ENCODE data around the gene TBRG4.

TBRG4 gene

DNA sequence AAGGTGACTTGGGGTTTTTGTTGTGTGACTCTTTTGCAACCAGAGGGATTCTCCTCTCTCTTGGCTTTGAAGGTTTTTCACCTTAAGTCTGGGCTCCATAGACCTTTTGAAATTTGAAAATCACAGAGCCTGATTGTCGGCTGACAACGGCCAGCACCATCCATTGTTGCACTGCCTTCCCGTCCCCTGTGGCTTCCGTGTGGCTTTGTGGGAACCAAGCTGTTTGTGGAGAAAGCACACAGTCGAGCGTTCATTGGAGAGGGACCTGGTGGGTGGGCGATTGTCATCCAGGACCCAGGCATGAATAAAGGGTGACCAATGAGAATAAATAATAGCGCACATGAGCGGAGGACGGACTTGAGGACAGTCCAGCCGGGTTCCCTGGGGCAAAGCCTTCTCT lies 38.7 kb upstream of the TBRG4 start:
- TF ChIP-seq ZFX (IDR thresholded peaks at IDR 0.05): no peak
- TF ChIP-seq, protein P1, sequence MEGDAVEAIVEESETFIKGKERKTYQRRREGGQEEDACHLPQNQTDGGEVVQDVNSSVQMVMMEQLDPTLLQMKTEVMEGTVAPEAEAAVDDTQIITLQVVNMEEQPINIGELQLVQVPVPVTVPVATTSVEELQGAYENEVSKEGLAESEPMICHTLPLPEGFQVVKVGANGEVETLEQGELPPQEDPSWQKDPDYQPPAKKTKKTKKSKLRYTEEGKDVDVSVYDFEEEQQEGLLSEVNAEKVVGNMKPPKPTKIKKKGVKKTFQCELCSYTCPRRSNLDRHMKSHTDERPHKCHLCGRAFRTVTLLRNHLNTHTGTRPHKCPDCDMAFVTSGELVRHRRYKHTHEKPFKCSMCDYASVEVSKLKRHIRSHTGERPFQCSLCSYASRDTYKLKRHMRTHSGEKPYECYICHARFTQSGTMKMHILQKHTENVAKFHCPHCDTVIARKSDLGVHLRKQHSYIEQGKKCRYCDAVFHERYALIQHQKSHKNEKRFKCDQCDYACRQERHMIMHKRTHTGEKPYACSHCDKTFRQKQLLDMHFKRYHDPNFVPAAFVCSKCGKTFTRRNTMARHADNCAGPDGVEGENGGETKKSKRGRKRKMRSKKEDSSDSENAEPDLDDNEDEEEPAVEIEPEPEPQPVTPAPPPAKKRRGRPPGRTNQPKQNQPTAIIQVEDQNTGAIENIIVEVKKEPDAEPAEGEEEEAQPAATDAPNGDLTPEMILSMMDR (conservative IDR thresholded peaks at IDR 0.05): no peak
- H3K27ac ChIP-seq: no peak overlapping the region

DNA sequence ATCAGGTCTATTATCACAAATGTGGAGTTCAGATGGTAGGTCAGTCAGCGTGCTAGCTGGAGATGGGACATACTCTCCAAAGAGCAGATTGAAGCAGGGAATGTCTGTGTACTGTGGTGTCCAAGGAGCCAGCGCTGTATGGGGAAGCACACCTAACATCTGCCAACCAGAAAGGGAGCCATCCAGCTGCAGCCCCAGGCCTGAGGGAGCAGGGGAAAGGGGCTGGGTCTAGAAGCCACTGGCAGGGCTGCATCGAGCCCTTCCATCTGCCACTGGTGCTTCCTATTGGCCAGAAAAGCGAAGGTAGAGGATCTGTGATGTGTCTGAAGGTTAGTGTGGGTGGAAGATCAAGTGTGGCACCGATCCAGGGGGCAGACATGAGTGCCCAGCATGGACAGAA lies 38.1 kb upstream of the TBRG4 start:
- no peak for TF ChIP-seq ZFX (IDR thresholded peaks at IDR 0.05)
- TF ChIP-seq, protein P1 (conservative IDR thresholded peaks at IDR 0.05): no peak
- no peak overlapping the region for H3K27ac ChIP-seq

DNA sequence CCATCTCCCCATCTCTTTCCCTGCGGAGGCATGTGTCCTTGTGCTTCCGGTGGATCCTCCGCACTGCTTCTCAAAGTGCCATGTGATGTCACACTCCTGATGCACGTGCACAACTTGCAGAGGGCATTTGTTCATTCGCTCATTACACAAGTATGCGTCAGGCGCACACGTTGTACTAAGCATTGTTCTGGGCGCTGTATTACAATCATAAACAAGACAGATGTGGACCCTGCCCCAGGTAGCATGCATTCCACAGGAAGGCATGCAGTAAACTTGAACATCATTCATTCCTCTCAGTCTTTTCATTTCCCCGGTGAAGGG lies 37.1 kb upstream of the TBRG4 start:
- TF ChIP-seq, protein P1 (conservative IDR thresholded peaks at IDR 0.05): no peak
- no peak for TF ChIP-seq ZFX (IDR thresholded peaks at IDR 0.05)
- no peak overlapping the region for H3K27ac ChIP-seq

DNA sequence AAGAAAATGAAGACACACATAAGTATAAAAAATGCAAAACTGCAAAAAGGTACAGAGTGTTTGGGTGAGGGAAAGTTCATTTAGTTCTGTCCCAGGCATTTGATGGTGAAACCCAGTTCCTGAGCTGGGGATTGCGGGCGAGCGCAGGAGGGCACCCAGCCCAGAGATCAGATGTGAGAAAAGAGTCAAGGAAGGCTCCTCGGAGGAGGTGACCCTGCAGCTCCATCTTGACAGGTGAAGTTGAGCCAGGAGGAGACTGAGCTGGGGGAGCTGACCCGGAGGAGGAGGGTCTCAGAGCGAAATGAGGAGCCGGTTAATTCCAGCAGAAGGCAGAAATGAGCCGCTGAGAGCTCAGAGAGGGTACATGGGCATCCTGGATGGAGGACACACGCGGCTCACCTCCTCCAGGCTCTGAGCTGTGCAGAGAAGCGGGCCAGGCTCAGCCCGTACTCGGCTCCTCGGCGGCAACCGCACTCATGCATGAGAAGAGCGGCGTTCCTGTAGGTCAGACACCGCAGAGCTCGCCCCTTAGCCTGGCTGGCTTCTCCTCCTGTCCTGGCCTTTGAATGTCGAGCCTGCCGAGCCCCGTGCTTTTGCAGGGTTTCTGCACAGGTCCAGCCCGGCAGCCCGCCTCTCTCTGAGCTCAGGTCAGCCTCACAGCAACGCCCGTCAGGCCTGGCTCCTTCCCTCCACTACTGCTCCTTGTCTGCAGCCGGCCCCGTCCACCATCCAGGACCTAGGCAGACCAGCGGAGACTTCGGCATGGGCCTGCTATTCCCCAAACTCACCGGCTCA lies 36.6 kb upstream of the TBRG4 start:
- TF ChIP-seq, protein P1 (conservative IDR thresholded peaks at IDR 0.05): no peak
- TF ChIP-seq ZFX (IDR thresholded peaks at IDR 0.05): no peak
- H3K27ac ChIP-seq: no peak overlapping the region

DNA sequence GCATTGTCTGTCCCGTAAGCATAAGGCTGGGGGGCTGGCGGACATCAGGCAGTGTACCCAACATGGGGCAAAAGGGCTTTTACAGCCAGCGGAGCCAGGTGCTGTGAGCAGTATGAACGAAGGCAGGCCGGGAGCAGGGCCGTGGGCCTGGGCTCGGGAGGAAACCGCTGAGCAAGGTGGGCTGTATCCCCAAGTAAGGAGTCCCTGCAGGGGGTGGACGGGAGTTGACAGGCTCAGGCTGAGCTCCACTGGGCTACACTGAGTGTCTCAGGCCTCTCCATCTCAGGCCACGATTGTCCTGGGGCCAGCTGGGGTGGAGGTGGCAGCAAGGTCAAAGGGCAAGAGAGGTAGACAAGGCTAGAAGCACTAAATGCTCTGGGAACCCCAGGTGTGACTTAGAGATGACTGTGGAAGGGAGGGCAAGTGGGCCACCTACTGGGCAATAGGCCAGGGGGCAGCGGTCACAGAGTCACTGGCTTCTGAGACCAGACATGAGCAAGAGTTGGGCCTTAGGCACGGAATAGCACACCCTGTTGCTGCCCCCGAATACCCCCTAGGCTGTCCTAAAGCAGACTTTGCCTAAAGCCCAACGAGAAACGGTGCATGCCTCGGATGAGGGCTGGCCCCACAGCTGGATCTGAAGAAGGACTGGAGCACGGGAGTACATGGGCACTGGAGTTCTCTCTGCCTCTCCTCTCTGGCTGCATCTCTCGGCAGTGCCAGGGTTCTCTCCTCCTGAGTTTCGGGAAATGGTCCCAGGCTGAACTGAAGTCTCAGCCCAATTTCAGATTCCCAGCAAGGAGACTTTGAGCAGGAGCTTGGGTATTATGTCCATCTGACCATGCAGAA lies 35.3 kb upstream of the TBRG4 start:
- no peak overlapping the region for H3K27ac ChIP-seq
- no peak for TF ChIP-seq ZFX (IDR thresholded peaks at IDR 0.05)
- TF ChIP-seq, protein P1 (conservative IDR thresholded peaks at IDR 0.05): no peak

DNA sequence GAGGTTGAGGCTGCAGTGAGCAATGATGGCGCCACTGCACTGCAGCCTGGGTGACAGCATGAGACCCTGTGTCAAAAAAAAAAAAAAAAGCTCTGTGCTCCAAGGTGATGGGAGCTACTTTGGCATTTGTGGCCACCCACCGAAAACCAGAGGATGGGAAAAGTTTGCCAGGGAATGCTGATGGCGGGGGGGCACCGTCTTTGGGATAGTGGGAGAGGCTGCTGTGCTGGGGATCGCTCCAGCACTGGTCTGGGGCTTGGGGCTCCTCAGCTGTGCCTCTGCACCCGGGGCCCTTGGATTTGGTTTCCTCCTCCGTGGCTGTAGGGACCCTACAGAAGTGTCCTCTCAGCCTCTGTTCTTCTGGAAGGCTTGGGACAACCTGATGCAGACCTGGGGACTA lies 34.4 kb upstream of the TBRG4 start:
- TF ChIP-seq, protein P1 (conservative IDR thresholded peaks at IDR 0.05): no peak
- no peak for TF ChIP-seq ZFX (IDR thresholded peaks at IDR 0.05)

DNA sequence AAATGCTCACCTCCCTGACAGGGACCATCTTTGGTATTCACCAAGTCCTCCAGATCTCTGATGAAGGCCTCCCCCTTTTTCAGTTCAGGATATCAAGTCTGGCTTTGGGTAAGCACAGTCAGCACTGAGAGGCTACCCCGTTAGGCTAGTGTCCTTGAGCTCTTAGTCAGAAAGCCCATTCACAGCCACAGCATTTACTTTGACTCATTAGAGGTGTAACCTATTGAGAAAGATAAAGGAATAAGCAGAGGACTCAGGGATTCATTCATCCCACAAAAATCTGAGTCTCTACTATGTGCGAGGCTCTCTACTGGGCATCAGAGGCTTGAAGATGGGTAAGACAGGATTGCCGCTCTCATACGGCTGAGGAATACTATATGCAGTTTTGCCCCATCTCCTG lies 32.1 kb upstream of the TBRG4 start:
- no peak for TF ChIP-seq ZFX (IDR thresholded peaks at IDR 0.05)
- TF ChIP-seq, protein P1 (conservative IDR thresholded peaks at IDR 0.05): no peak
- H3K27ac ChIP-seq: no peak overlapping the region

More for the DNA sequence above, 34.4 kb upstream of the TBRG4 start:
- no peak overlapping the region for H3K27ac ChIP-seq
